ENCODE results near the gene DNMBP.
"Not testable (repeated sequence)": the region's sequence is repeated elsewhere in the genome, so short reads cannot be mapped to it uniquely, and the experiment has no call there.

The DNMBP gene

DNA sequence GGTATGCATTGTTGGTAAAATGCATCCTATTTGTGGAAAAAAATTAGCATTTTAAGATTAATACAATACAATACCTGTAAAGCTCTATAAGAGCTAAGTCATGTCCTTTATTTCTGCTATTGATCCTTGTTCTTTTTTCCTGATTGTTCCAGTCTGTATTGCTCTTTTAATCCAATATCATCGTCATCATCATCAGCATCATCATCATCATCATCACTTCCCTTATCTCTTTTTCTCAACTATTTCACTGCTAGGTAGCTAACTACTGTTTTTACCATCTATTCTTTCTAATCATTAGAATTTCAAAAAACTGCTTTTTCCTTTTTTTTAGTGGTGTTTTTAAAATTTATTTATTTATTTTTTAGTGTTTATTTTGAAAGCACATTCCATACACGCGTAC, 156.1 kb downstream of the DNMBP start:
- DNase-seq, result no peak

DNA sequence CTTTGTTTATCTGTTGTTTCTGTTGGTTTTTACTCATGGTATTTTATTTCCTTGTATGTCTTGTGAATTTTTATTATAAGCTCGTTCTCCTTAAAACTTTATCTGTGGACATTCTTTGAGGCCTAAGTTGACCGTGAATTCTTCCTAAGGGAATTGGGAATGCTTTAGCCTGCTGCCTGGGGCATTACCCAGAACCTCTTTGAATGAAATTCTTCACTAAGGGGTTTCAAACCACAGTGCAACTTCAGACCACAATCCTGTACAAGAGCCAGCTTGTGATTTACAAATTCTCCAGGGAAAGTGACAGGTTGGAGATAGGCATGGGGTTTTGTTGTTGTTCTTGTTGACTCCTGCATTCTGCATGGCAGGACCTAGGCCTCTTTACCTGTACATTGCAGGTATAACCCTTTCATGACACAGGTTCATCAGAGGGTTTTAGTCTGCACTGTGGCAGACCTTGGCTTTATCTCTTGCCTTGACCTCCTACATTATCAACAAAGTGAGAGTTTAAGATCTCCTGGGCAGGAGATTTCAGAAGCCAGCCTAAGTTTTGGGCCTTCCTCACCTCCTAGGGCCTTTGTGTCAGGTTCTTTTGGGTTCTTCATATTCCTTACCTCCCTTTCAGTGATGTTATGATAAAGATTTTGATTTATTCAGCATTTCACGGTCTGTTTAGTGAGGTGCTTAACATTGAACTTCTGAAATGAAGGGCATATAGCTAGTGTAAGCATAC, 157.1 kb downstream of the DNMBP start:
- no peak for DNase-seq

DNA sequence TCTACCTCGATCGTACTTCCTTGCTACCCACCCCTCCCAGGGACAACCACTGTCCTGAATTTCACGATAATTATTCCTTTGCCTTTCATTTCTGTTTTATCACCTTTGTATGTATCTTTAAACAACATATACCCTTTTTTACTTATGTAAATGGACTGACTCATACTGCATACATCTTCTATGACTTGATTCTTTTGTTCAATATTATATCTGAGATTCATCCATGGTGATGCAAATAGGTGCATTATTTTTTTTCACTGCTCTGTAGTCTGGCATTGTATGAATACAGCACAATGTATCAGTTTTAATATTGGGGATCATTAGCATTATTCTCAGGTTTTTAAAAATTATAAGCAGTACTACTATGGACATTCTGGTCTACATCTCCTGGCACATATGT, 157.9 kb downstream of the DNMBP start:
- DNase-seq, result no peak

DNA sequence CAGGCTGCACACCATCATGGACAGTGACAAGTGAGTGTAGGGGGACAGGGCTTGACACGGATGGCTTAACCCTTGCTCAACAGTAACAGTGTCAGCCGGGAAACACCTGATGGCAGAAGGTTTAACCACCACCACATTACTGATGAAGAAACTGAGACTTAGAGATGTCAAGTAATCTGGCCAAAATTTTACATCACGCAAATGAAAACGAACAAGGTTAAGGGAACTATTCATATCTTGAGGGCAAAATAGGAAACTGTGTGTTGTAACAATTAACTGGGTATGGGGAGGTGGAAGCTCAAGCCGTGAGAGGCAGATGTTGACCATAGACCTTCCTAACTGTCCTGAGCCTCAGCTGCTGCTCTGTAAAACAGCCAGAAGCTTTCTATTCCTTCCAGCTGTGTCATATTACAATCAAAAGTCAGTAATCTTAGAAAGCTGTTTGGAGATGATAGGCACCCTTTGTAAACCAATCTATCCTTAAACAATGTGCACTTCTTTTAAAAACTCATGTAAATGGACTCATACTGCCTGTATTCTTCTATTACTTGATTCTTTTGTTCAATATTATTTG, 158.9 kb downstream of the DNMBP start:
- no peak for DNase-seq

DNA sequence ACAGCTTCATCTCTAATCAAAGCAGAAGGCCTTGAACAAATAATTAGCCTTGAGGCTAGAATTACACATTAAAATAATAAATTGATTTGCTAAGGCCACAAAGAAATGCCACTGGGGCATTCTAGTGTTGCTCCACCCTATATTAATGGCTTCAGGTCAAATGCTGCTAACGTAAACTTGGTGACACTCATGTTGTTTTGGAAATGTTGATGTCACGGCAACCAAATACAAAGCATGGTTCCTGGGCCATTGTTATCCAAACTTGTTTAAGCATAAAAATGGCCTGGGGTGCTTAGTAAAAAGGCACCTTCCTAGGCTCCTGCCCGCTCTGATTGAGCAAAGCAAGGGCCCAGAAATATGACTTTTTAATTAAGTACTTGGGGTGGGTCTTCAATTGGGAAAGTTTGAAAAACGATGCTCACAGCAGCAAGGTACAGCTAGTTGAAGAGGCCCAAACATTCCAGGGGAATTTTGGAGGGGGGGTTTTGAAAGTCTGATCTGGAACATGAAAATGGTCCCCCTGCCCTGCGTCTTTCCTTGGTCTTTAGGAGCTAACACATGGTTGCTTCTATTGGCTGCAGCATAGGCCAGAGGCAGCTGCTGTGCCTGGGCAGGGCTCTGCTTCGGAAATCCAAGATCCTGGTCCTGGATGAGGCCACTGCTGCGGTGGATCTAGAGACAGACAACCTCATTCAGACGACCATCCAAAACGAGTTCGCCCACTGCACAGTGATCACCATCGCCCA, 159.6 kb downstream of the DNMBP start:
- no peak for DNase-seq

DNA sequence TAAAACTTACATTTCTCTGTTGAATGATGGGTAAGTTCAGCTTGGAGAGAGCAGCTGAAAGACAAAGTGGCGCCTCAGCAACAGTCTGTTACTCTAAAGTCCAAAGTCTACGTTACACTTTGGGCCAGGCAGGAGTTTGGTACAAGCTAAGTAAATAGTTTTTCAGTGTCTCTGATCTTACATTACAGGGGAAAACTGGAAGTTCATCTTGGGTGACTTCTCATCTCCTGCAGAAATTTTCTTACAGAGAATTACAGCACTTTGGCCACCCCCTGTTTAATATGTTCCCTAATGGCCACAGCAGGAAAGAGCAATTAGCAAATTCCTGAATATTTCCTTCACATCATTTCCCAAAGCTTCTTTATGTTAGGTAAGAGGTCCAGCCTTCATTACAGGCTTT, 160.2 kb downstream of the DNMBP start:
- no peak for DNase-seq

DNA sequence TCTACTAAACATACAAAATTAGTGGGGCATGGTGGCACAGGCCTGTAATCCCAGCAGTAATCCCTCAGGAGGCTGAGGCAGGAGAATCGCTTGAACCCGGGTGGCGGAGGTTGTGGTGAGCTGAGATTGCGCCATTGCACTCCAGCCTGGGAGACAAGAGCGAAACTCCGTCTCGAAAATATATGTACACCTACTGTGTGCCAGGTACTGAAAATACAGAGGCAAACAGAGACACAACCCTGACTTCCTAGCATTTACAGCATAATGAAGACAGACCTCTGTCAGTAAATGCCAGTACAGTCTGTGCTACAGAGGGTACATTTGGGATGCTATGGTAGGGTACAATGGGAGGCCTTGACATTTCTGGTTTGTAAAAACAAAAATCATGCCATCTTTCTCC, 160.7 kb downstream of the DNMBP start:
- DNase-seq, result no peak

DNA sequence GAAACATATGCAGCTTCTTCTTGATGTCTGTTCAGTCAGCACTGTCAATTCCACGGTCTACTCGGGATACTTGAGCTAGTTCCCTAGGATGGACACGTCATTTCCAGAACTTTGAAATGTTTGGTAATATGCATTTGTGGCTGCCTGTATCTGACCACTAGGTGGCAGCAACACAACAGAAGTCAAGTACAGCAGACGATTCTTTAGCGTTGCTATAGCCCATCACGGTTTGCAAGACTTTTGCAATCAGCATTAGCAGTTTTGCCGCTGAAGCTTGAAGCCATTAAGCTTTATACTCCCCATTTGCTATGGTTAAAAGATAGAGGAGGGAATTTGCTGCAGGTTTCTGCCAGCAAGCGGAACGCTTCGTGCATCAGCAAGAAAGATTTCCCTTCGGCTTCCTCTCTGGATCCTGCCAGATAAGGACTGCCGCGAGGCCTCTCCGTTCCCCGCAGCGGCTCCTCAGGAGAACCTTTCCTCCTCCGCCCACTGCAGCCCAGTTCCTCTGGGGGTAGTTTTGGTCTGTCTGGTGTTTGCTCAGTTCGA, 163.8 kb downstream of the DNMBP start:
- DNase-seq, result peak; percentile 91

DNA sequence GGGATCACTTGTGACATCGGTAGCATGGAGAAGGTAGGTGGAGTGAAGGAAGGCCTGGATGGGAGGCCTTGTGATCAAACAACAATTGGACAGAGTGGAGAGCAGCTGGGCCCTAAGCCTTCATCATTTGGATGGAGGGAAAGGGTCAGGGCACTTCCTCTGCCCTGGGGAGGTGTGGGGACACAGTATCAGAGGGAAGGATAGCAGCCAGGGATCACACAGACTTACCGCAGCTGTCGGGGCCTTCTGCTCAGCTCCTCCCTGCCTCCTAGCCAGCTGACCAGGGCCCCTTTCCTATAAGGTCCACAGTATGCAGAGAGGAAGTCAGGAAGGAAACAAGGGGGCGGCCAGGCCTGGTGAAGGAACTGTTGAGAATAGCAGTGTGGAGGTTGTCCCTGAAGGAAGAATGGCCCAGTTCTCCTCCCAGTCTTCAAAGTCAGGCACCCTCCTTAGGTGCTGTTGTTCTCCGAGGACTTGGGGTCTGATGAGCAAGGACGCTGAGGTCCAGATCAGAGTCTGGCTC, 165.3 kb downstream of the DNMBP start:
- no peak for DNase-seq

DNA sequence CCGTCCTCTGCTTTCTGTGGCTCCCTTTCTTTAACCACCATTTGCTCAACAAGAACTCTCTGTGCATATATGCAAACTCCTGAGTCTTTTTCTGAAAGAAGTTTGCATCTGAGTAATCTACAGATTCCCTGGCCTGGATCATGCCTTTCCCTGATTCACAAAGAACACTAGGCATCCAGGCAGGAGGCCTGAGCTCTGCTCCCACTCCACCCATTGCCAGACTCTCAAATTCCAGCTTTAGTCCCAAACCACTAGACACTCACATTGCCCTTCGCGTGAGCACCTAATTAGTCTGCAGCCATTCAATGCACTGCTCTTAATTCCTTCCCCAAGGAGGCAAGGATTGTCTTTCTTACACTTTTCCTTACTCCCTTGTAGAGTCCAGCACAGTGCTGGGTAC, 166.4 kb downstream of the DNMBP start:
- no peak for DNase-seq

DNA sequence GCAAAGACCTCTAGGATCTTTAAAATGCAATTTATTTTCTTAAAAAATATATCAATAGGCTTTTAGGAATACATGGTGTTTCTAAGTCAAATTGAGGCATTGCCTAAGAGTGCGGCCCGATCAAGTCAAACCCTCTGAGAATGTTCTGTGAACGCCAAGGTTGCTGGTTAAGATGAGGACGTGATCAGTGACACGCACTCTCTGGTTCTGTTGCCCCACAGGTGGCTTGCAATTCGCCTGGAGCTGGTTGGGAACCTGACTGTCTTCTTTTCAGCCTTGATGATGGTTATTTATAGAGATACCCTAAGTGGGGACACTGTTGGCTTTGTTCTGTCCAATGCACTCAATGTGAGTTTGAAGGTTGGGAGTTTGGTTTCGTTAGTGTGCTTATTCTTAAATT, 168.0 kb downstream of the DNMBP start:
- DNase-seq, result no peak

DNA sequence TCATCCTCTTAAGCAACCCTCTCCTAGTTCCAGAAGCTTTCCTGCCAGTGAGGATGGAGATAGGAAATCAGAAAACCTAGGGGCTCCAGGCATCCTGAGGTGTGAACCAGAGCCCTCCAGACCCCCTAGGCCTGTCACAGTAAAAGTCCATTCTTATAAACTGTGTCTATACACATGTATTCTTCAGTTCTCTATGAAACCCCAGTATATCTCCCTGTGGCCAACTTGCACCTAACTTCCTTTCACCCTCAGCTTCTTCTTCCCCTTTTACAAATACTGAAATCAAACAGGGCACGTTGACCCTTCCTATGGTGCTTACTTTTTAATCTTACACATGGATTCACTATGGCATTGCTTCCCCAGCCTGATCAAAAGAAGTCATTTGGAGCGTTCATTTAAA, 168.9 kb downstream of the DNMBP start:
- DNase-seq, result not testable (repeated sequence)

DNA sequence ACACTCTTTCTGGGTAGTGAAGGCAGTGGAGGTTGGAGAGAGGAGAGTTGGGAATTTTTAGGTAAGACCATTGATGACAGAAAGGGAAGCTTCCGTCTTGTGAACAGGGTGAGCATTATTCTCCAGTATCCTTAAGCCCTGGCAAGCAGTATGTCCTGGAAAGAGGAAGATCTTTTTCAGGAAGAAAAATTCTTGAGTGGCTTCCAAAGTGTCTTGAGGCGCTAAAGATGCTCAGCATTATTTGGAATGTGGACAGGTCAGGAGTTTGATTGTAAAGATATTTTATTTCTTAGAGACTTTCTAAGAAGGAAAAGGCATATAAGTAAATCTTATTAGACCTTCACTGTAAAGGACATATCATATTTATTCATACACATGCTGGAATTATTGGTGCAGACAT, 173.0 kb downstream of the DNMBP start:
- DNase-seq, result no peak

DNA sequence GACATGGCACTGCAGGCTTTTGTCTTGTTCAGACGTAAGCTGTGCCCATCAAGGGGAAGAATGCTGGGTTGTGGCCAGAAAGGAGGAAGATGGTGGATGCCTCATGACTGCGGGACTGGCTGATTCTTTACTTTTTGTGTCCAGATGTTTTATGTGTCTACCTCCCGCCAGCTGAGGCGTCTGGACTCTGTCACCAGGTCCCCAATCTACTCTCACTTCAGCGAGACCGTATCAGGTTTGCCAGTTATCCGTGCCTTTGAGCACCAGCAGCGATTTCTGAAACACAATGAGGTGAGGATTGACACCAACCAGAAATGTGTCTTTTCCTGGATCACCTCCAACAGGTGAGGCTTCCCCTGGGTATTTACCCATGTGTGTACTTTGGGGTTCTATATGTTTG, 173.8 kb downstream of the DNMBP start:
- DNase-seq, result no peak

DNA sequence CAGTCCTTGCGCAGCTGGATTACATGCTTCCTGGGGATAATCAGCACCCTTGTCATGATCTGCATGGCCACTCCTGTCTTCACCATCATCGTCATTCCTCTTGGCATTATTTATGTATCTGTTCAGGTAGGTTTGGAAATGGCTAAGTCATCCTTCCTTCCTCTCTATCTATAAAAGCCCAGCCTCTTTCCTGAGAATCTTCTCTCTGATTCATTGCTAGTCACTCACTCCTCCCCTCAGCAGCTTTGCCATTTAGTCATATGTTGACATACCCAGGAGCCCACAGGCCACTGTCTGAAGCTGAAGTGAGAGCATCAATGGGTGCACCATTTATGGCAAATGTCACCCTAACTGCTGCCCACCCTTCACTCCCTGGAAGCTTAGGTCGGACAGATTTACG, 175.3 kb downstream of the DNMBP start:
- no peak for DNase-seq

DNA sequence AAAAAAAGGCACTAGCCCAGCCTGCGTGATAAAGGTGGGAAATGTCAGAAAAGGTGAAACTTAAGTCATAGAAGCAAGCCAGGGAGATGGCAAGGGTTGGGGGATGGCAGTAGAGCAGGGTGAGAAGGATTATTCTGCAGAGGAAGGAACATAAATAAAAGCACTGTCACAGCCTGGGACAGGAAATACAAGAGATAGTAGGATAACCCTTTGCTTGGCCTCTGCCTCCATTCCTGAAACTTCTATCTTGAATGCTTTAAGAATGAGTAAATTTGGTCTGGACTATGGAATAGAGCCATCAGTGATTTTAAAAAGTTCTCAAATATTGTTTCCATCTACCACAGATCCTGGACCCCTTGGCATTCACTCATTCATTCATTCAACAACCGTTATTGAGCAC, 177.3 kb downstream of the DNMBP start:
- no peak for DNase-seq

DNA sequence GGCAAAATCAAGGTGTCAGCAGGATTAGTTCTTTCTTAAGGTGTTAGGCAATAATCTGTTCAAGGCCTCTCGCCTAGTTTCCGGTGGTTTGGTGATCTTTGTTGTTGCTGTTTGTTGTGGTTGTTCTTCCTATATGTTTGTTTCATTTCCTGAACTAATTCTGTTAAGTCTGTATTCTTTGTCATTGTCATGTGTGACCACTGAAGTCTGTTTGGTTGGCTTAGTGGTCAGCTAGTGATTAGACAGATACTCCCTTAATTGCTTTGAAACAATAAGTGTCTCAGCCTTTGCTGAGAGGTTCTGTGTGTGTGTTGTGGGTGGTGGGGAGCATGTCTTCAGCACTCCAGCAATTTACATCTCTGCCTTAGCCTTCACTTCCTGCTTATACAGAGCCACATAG, 181.3 kb downstream of the DNMBP start:
- DNase-seq, result peak; percentile 33

DNA sequence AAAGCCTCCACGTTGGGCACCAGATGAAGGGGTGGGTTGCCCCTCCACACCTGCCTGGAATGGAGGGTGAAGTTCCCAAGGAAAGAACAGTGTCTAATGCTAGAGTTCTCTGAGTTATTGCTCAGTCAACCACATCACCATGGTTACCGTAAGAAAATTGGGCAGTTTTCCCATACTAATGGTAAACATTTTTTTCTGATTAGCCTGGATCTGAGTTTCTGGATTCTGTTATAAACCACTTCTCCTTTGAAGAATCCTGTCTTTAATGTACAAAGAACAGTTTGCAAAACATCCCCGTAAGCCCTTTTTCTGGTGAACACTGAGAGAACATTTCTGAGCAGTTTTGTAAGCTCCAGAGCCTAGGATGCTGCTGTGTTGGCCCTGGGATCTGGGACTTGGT, 181.8 kb downstream of the DNMBP start:
- DNase-seq, result no peak

Data from inflammatory macrophage treated with lipopolysaccharide for 4 hours (primary cell).